IPS-NIHi11 (cell line): ENCODE results near the gene RBP3.
A peak's percentile ranks its signal among the peaks of the same experiment; 100 is the strongest.
"Not testable (repeated sequence)": the region's sequence is repeated elsewhere in the genome, so short reads cannot be mapped to it uniquely, and the experiment has no call there.

Source experiments
- DNase-seq: peaks from one replicate; pipeline ENCODE4 v3.0.0; 2012; ENCODE audit warnings: mixed read lengths, low spot score

The RBP3 gene

DNA sequence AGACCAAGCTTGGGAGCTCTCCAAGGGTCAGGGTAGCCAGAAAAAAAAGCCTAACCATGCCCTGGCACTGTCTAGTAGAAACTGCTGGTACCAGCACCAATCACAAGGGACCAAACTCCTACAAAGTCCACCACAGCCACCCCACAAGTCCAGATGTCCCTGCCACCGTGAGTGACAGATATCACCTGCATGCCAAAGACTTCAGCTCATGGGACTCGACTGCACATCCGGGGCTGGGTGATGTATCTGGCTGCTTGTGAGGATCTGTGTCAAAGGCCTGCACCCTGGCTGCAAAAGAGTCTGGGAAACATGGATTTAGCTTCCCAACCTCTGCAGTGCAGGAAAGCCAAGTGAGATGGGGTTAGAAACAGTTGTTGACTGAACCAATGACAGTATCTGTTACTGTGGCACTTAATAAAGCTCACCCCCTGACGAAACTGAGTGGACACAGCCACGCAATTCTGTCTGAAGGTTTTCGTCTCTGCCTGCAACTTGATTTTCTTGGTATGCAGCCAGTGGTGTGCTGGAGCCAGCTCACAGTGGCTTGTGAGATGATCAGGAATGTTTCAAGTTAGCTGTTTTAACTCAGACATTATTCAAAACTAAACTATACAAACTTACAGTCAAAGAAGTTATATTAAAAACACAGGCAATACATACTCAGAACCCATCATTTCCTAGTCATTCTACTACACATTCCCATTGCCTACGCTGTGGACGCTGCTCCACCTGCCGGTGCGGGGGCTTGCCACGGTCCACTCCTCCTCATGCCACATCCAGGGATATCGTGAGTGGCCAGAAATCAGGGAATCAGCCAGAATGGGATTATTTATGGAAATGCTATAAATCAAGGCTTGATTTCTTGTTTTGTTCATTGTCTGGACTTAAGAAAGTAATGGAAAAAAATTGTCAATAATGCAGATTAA lies 26.7 kb downstream of the RBP3 start:
- no peak for DNase-seq

DNA sequence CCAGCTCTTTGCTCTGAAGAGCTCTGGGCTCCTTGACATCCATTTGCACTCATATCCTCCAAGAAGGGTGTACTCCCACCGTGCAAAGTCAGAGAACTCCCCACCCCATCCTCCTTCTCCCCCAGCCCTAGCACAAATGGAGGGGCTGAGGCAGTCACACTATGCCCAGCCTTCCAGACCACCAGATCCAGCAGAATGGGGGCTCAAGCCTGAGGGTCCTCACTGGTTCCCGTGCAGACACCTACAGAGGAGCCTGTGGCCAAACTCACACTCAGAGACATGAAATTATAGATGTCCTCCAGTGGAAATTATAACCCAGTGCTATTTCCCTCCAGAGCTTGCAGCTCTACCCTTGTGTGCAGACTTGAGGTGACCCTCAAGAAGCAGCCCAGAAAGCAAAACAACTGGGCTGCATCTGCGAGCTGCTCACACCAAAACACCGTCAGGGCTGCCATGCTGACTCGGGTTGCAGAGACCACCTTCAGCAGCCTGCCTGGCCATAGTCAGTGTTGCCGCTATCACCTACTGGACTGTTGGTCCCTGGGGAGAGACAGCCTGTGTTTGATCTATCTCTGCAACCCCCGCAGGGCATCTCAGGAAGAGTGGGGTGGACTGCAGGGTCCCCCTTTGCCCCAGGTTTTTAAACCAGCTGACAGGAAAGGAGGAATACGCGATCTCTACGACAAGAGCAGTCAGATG lies 28.5 kb downstream of the RBP3 start:
- DNase-seq: no peak

DNA sequence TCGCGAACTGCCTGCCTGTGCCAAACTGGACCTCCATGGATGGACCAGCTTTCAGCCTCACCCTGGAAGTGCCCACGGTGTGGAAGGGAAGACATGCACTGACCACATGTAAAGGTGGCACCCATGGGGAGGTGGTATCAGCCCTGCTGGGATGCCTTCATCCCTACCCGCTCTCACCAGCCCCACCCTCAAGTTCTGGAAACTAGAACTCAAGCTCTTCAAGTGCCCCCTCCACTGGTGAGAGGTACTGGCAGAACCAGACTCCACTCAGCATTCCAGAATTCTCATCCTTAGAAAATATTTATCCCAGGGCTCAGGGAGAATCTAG lies 30.0 kb downstream of the RBP3 start:
- no peak for DNase-seq

DNA sequence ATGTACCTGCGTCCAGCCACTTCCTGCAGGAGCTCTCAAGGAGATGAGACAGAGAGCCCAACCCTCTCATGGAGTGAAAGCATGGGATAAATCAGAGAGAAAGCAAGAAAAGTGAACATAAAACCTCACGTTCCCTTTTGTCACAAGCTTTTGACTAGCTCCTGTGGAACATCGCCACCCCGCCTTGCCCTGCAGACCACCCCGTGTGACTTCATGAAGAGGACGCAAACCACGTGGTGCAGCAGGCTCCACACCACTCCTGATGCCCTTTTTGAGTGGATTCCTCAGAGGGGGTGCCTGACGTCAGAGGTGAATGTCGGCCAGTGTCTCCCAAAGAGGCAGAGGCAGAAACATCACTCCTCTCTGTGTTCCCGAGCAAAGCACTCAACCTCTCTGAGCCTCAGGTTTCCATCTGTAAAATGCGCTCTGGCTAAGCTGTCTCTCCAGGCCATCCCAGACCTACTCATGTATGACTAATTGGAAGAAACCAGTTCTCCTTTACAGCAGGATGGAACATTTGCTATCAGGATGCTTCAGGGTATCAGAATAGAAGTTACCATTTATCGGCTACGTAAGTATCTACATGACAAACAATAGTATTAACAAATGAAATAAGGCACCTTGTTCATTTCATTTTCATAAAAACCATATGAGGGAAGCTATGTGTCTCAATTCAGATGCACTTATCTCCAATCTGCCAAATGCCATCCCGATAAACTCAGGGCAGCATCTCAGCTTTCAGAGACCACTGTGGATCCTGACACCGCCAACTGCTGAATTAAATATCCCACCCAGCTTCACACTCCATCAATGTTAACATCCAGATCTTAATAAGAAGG lies 30.7 kb downstream of the RBP3 start:
- DNase-seq: no peak

DNA sequence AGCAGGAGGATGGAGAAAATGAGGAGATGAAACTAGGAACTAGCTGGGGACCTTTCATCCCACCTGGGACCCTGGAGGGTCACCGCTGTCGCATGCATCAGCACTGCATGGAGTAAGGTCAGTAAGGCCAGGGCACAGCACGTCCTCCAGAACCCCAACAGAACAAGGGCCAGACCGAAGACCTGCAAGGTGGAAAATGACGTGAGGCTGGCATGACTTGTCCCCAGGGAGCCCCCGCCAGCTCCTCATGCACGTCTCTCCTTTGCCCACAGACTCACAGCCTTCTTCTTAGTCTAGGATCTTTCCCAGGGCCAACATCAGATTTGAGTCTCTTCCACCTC lies 31.3 kb downstream of the RBP3 start:
- no peak for DNase-seq

DNA sequence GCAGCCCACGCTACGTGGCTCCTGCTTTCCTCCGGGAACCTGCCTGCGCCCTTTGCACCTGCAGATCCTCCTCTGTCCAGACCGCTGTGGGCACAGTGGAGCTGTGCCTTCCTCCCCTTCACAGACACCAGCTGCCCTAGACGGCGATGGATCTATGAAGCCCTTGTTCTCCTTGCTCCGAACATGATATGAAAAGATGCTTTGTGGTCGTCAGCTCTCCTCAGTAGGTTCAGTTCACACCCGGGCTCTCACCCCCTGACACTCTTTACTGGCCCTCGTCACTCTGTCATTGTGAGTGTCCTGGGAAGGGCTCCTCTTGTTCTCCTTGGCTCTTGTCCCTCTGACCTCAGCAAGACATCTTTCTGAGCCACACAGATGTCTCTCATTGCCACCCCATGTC lies 31.7 kb downstream of the RBP3 start:
- DNase-seq: no peak

DNA sequence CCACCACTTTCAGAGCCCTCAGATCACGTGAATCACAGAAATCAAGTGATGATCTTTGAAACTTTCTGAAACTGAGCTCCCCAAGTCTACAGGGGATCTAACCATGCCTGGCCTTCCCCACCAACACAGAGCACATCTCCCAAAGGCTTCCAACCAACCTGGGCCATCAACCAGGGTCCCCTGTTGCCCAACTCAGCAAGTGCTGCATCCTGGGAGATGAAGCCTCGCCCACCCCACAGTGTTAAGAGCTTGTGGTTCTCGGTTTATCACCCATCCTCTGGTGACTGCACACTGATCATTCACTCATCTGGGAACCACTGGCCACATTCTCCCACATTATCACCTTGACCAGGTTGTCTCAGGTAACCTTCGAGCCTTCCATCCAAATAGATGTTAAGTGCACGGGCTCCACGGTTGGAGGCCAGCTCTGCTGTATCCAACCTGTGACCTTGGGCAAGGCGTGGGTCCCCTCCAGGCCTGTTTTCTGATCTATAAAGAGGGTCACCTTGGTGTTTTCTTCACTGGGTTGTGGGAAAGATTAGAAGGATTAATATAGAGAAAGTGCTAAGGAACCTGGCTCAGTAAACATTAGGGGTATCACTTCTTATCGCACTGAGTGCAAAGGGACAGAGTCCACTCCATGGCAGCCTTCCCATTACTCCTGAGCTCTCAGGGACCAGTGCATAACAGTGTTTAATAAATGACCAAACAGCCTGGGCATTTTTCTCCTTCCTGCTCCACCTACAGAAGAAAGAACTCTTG lies 32.4 kb downstream of the RBP3 start:
- DNase-seq: no peak

DNA sequence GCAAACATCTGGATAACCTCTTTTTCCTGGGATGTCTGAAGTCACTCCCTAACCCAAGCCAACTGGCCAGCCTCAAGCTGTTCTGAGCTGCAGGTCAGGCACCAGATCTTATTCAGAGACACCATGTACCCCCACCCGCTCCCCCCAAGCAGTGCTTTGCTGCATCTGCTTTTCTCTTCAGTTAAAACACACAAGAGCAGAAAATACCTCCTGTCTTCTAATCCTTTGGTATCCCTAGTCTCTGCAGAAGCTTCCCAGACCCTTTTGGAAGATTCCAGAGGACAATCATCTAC lies 32.9 kb downstream of the RBP3 start:
- no peak for DNase-seq

DNA sequence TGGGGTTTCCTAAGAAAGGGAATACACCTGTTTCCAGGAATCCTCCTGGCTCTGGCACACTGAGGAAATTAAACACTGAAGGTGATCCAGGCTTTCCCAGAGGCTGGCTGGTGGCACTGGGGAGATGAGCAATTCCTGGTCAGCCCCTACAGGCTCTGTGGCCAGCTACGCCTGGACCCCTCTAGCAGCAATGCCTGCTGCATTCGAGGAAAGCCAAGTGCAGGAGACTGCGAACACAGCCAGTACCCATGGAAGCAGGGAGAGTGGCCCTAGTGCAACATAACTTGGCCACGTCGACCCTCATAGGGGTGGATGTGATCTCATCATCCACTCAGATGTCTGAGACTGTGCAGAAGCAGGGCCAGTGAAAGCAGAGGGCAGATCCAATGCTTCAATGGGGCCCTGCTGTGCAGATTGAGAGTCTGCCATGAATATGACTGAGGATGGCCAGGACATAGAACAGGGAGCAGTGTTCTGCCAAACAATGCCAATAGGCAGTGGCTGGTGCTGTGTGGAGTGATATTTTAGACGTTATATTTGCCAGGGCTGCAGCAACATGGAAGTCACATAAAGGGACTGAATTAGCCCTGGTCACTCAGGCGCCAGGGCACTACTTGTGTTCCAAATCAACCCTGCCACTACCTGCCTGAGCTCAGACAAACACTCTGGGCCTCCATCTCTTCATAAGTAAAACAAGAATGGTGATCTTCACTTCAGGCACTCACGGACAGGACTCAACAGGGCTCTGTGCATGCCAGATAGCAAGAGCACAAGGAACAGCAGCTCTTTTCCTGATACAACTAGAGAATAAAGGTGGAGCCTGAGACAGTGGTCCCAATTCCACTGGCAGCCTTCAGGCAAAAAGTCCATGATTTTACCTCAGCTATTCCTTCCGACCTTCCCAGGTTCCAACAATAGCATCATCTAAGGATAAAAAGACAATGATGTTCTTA lies 33.5 kb downstream of the RBP3 start:
- DNase-seq: no peak

DNA sequence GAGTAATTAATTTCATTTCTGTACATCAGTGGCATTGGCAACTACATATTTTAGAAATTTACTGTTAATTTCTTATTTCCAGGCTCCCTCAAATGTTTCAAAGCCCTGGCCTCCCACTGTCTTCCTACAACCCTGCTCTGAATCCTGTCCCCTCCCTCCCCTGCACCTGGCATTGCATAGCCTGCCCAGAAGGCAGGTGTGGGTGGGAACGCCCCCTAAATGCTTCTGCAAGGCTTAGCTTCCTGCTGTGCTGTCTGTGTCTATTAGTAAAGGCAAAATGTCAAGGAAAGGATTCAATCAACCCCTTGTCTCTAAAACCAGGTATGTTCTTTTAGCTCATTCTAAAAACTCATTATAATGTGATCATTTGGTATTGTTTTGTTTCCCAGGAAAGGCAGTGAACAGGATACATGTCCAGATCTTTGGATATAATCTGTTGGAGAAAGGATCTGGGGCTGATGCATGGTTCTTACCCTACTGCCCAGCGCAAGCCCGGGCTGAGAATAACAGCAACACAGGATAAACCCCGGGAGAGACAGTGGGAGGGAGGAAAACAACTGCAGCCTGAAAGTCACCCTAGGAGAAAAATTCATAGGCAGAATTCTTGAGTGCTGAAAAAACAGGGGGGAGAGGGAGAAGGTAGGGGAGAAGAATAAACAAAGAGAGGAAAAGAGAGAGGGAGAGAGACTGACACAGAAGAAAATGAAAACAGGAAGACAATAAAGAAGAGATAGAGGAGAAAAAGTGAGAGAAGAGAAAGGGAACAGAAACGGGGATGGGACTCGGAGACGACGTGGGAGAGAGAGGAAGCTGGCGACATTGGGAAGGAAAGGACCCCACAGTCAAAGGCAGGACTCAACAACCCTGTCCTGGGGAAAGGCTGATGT lies 35.3 kb downstream of the RBP3 start:
- peak; percentile 71 for DNase-seq

DNA sequence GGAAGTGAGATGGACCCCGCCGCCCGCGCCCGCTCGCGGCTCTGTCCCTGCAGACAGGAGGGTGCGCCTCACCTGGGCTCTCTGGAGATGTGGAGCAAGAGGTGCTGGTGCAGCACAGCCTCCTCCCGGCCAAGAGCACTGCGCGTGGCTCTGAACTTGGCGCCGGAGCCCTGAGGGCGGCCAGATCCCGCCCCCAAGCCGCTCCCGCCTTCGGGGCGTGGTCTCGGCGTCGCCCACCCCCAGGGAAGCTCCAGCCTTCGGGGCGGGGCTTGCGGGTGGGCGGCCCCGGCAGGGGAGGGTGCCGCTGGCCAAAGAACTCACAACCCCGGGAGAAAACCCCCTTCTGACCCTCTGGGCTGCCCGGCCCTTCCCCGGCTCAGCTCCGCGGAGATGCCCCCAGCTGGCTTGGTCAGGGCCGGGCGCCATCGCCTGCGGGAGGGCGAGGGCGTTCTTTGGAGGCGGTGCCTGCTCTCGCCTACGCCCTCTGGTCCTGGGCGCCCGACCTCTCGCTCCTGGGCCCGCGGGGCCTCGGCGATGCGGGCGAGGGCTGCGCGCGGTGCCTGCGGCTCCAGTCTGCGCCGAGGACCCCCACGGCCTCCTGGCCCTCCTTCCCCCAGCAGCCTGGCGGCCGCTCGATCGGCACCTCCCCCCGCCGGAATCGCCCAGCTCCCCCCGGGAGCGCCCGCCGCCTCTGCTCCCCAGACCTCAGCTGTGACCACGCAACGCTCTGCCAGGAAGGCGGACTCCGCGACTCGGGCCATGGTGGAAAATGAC lies 36.2 kb downstream of the RBP3 start, which contains the start of gene ZNF488:
Gene ZNF488 (minus strand): TSS at position 146 of the 774 bp plus-strand sequence. CDS start 15,464 bp downstream, outside the sequence.
- DNase-seq: peak; percentile 97

DNA sequence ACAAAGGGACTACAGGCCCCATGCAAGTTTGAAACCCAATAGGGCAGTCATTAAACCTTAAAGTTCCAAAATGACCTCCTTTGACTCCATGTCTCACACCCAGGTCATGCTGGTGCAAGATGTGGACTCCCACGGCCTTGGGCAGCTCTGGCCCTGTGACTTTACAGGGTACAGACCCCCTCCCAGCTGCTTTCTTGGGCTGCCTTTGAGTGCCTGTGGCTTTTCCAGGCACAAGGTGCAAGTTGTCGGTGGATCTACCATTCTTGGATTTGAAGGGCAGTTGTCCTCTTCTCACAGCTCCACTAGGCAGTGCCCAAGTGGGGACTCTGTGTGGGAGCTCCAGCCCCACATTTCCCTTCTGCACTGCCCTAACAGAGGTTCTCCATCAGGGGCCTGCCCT lies 37.9 kb downstream of the RBP3 start:
- DNase-seq: not testable (repeated sequence)

DNA sequence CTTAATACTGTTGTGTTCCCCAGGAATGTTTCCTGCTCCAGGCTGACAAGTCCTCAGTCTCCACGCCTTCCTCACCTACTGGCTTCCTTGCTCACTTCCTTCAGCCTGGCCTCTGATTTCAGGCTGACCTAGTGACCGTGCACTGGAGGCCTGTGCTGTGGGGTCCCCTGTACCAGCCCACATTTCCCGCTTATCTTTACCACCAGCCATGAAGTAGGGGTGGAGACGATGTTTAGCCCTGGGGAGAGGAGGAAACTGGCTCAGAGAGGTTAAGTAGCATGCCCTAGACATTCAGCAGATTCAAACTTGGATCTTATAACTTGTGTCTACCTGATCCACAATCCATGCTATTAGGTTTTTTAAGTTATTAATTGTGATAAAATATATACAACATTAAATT lies 40.7 kb downstream of the RBP3 start:
- no peak for DNase-seq

DNA sequence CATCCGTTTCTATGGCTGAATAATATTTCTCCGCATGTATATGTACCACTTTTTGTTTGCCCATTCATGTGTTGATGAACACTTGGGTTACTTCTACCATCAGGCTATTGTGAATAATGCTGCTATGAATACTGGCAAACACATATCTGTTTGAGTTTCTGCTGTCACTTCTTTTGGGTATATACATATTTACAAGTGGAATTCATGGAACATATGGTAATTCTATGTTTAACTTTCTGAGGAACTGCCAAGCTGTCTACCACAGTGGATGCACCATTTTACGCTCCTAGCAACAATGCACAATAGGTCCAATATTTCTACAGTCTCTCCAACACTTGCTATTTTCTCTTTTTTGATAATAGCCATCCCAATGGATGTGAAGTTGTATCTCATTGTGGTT lies 41.5 kb downstream of the RBP3 start:
- DNase-seq: no peak

DNA sequence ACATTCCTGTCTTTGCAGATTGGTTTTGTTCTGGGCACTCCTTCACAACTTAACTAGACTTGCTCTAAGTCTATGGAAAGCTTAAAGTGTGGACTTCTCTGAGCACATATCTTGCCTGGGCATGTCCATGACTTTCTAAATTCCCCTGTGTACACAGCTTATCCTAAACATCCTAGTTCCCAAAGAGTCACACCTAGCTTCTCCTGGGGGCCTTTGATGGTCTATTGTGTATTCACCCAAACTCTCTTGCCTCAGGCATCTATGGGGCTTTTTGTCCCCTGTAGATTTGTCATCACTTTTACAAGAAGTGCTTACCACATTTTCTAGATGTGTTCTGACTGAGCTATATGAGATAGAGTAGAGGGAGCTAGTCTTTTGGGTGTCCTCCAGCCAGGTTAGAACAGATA lies 48.2 kb downstream of the RBP3 start:
- no peak for DNase-seq

DNA sequence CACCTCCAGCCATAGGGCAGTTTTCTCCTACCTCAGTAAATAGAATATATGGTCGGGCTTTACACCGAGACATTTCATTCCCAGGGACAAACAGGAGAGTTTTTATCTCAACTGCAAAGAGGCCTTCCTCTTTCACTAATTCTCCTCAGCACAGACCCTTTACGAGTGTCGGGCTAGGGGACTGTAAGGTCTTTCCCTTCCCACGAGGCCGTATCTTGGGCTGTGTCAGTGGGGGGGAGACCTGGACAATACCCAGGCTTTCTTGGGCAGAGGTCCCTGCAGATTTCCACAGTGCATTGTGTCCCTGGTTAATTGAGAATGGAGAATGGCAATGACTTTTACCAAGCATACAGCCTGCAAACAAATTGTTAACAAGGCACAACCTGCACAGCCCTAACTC lies 49.1 kb downstream of the RBP3 start:
- DNase-seq: no peak

DNA sequence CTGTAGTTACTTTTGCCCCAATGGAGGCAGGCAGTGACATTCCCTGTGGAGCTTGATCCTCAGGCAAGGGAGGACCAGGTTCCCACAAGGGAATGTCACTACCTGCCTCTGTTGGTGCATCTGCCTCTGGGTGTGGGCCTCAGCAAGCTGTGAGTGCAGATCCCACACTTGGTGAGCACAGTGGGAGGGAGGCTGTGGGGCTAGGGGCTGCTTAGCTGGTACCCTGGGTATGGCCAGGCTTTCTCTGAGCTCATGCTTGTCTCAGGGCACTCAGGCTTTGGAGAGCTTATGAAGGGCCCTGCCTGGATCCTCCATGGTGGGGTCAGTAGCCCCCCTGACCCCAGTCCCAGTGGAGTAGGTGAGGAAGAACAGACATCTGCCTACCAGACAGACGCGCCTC lies 52.1 kb downstream of the RBP3 start:
- no peak for DNase-seq

DNA sequence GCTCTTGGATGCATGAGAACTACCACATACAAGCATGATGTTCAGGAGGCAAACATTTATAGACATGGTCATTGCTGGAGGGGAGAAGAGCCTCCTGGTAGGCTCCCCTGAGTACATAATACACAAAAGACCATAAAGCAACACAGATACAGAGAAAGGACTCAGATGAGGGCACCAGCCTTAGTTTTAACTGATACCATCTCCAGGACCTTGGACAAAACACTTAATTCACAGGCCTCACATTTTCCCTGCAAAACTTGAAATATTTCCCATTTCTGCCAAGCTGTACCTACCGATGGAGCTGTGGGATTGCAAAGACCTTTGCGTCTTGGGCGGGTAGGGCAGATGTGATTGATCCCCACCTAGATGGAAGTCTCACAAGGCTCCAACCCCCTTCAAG lies 52.6 kb downstream of the RBP3 start:
- no peak for DNase-seq

DNA sequence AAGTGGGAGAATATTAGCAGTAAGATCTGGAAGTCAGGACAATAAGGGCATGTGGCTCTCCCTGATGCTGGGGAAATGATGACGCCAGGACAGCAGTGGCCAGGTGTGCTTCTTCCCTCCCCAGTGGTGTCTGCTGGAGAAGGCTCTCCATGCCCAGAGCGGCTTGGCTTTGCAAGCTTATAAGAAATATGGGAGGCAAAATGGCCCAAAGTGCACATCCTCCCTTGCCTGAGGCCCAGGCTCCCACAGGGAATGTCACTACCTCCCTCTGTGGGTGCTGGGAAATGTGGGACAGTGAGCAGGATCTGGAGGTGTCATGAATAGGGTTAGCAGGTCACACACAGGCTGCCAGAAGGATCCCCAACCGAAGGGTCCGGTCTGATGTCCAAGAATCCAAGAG lies 53.0 kb downstream of the RBP3 start:
- DNase-seq: no peak
